ENCODE data around the gene PNPLA4.

The PNPLA4 gene

DNA sequence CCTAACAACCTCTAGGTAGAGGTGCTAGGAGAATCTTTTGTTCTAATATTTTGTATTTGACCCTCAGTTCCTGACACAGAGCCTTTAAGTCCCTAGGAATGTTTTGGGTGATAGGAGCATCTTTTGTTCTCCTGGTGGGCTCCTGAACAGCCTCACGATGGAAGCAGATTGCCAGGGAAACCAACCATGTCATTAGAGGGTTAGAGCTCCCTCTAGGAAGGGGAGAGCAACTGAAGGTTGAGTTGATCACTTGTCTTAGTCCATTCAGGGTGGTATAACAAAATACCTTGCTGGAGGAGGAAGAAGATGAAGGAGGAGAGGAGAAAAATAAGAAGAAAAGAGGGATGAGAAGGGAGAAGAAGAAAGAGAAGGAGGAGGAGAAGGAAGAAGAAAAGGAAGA, 75.0 kb downstream of the PNPLA4 start:
- DNase-seq, result no peak
